A549 (cell line): ENCODE measurements around the gene SGIP1.
"Not testable (repeated sequence)": the region's sequence is repeated elsewhere in the genome, so short reads cannot be mapped to it uniquely, and the experiment has no call there.

Experiments used
- EP300 ChIP-seq, 2 experiments: fragments of >200 bp; sonication (Bioruptor Twin); formaldehyde crosslinking; IDR thresholded peaks; 2 replicates in 1 of 2; 3 replicates in 1 of 2; pipeline ENCODE4 v1.6.1; 2016 to 2017
- RFX5 ChIP-seq: fragments of 450-650 bp; IDR thresholded peaks from 2 replicates; pipeline ENCODE4 v1.7.1; 2014; ENCODE audit warnings: antibody characterized with exemption, mild to moderate bottlenecking, moderate library complexity
- TF ChIP-seq, protein P1 (sequence below): IDR thresholded peaks from 2 replicates; pipeline ENCODE4 v1.6.1; 2012
- TF ChIP-seq, protein P2 (sequence below): fragments of >200 bp; sonication (Bioruptor Twin); formaldehyde crosslinking; IDR thresholded peaks from 3 replicates; pipeline ENCODE4 v1.5.1; 2016

DNA sequence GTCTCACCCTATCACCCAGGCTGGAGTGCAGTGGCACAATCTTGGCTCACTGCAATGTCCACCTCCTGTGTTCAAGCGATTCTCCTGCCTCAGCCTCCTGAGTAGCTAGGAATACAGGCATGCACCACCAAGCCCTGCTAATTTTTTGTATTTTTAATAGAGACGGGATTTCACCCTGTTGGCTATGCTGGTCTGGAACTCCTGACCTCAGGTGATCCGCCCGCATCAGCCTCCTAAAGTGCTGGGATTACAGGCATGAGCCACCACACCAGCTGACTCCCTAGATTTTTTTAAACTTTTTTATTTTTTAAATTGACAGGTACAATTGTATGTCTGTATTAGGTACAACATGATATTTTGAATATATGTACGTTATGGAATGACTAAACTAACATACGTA is 200.6 kb downstream of the SGIP1 start:
- TF ChIP-seq RFX5; EP300 (IDR thresholded peaks at IDR 0.05): not testable (repeated sequence)
- TF ChIP-seq, protein P1, sequence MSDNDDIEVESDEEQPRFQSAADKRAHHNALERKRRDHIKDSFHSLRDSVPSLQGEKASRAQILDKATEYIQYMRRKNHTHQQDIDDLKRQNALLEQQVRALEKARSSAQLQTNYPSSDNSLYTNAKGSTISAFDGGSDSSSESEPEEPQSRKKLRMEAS = not testable (repeated sequence)
- TF ChIP-seq, protein P2, sequence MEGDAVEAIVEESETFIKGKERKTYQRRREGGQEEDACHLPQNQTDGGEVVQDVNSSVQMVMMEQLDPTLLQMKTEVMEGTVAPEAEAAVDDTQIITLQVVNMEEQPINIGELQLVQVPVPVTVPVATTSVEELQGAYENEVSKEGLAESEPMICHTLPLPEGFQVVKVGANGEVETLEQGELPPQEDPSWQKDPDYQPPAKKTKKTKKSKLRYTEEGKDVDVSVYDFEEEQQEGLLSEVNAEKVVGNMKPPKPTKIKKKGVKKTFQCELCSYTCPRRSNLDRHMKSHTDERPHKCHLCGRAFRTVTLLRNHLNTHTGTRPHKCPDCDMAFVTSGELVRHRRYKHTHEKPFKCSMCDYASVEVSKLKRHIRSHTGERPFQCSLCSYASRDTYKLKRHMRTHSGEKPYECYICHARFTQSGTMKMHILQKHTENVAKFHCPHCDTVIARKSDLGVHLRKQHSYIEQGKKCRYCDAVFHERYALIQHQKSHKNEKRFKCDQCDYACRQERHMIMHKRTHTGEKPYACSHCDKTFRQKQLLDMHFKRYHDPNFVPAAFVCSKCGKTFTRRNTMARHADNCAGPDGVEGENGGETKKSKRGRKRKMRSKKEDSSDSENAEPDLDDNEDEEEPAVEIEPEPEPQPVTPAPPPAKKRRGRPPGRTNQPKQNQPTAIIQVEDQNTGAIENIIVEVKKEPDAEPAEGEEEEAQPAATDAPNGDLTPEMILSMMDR = not testable (repeated sequence)
